ENCODE data around the gene CSNK1D.

CSNK1D gene

DNA sequence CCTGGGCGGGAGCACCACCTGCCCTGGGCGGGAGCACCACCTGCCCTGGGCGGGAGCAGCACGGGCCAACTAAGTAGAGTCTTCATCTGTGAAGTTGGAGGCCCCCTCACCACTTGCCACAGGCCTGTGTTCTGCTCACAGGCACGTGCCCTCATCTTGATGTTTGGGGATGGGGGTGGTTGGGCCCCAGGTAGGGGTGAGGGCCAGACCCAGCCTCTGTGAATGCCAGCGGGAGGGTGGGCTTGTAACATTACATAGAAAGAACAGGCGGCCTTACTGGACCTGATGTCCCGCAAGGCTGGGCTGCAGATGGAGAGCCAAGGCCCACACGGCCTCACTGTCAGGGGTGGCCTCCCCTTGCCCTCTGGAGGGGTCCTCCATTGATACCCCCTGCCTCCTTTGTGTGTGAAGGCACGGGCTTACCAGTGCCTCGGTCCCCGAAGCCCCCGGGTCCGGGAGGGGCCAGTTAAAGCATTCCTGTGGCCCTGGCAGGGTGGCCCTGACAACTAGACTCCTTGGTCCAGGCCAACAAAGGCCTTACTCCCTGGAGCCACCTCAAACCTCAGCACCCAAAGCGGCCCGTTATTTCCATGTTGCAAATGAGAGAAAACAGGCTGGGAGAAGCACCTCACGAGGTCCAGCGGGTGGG lies 45.7 kb downstream of the CSNK1D start:
- DNase-seq: no peak

DNA sequence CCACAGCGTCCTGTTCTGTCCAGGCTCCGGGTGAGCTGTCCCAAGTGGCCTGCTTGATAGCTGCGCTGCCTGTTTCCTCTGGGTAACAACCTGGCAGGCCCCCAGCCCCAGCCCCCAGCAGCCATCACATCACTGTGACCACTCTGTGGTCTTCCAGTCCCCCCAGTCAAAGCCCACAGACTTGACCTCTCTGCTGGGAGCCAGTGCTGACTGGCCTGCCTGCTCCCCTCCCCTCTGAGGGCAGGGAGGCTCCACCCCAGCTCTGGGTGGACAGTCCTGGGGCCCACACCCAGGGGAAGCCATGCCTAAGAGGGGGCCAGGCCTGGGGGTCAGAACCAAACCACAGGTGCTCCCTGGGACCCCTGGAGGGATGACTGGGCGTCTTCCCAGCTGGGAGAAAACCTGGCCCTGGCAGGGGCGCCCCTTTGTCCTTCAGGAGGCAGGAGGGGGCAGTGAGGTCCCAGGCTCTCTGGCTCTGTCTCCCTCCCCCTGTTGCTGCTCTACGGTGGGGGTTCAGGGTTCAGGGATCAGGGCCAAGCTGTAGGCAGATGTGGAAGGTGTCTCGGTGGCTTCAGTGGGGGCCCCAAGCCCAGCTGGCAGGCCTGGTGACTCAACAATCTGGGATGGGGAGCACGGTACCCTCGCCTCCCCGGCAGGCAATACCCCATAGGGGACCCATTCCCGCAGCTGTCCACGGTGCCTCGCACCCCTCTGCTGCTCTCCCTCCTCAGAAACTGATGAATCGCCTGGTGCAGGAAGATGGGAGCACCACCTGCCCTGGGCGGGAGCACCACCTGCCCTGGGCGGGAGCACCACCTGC lies 46.5 kb downstream of the CSNK1D start:
- DNase-seq: no peak

DNA sequence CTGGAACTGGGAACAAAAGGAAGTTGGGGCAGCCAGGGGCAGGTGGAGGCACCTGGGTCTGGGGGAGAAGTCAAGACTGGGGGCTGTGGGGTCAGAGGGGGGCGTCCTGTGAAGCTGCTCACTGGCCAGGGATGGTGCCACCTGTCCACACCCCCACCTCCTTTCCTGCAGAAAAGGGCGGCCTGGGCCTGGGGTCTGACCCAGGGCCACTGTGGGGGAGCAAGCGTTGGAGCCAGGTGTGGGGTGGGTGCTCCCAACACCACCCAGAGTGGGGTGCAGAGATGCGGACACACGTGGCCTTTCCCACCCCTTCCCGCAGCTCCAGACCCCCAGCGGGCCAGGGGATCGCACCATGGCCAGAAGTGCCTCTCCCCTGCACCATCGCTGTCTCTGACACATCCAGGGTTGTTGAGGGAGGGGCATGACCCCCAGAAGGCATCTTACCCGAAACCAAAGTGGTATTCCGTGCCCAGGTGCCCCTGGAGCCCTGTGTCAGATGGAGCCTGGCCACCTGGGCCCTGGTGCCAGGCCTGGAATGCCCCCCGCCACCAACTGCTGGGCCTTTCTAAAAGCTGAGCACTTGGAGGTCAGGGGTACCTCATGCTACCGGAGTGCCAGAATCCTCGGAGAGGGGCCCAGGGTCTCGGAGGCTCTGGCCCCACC lies 47.2 kb downstream of the CSNK1D start:
- DNase-seq: no peak

DNA sequence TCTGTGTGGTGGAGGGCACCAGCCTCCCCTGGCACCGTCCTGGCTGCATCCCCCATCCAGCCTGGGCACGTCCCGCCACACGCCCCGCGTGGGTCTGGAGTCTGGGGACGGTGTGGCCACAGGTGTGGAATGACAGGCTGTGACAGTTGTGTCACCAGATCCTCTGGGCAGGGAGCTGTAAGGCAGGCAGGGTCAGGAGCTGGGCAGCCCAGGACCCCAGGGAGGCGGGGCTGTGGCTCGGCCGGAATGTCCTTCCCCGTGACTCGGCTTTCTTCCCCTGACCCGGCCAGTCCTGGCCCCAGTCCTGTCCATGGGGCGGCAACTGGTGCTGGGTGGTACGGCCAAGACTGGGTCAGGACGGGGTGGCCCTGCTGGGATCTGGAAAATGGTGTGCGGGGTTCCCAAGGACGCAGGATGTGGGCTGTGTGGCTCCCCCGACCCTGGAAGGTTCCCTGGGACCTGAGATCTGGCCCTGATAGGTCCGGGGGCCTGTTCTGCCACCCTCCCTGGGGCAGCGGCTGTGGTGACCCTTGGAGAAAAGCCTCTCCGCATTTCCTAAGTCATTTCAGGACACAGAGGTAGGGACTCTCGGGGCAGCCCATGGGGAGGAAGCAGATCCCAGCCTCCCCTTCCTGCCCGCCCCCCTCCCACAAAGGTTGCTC lies 48.0 kb downstream of the CSNK1D start:
- no peak for DNase-seq

DNA sequence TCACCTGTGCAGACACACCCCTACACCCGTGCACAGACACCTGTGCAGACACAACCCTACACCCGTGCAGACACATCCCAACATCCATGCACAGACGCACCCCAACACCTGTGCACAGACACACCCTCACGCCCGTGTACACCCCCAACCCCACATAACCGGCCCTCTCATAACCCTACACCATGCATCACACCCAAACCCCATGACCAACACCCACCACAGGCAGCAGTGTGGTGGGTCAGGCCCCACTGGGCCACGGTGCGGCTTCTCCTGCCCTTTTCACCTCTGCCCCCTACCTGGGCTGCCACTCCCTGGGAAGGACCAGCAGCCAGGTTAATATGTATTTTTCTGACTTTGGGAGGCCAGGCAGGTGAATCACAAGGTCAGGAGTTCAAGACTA lies 48.8 kb downstream of the CSNK1D start:
- no peak for DNase-seq

DNA sequence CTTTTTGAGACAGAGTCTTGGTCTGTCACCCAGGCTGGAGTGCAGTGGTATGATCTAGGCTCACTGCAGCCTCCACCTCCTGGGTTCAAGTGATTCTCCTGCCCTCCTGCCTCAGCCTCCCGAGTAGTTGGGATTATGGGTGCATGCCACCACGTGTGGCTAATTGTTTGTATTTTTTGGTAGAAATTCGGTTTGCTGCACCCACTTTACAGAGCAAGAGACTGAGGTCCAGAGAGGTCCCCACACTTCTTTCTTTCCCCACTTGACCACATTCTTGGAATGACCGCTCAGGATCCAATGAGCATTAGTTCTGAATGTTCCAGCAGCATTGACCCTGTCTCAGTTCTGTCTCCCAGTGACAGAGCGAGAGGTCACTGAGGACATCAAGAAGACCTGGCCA lies 50.0 kb downstream of the CSNK1D start:
- no peak for DNase-seq

DNA sequence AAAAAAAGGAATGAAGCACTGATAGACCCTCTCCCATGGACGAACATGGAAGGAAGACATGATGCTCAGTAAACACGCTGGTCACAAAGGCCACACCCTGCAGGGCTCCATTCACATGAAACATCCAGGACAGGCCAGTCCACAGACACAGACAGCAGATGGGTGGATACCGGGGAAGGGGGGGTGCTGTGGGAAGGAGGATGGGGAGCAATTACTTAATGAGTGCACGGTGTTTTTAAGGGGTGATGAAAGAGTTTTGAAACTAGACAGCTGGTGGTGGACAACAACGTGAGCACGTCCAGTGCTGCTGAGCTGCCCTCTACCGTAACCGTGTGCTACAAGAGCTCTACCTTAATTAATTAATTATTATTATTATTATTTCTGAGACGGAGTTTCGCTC lies 50.7 kb downstream of the CSNK1D start:
- DNase-seq: no peak

DNA sequence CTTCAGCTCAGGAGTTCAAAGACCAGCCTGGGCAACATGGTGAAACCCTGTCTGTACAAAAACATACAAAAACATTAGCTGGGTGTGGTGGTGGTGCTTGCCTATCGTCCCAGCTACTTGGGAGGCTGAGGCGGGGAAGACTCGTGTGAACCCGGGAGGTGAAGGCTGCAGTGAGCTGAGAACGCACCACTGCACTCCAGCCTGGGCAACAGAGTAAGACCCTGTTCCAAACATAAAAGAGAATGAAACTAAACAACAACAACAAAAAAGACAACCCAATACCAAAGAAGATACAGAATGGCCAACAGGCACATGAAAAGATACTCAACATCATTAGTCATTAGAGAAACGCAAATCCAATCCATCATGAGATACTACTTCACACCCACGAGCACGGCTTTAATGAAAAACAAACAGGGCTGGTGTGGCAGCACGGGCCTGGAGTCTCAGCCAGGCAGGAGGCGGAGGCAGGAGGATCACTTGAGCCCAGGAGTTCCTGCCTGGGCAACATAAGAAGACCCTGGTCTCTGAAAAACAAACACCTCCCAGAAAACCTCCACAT lies 52.1 kb downstream of the CSNK1D start:
- DNase-seq: no peak

DNA sequence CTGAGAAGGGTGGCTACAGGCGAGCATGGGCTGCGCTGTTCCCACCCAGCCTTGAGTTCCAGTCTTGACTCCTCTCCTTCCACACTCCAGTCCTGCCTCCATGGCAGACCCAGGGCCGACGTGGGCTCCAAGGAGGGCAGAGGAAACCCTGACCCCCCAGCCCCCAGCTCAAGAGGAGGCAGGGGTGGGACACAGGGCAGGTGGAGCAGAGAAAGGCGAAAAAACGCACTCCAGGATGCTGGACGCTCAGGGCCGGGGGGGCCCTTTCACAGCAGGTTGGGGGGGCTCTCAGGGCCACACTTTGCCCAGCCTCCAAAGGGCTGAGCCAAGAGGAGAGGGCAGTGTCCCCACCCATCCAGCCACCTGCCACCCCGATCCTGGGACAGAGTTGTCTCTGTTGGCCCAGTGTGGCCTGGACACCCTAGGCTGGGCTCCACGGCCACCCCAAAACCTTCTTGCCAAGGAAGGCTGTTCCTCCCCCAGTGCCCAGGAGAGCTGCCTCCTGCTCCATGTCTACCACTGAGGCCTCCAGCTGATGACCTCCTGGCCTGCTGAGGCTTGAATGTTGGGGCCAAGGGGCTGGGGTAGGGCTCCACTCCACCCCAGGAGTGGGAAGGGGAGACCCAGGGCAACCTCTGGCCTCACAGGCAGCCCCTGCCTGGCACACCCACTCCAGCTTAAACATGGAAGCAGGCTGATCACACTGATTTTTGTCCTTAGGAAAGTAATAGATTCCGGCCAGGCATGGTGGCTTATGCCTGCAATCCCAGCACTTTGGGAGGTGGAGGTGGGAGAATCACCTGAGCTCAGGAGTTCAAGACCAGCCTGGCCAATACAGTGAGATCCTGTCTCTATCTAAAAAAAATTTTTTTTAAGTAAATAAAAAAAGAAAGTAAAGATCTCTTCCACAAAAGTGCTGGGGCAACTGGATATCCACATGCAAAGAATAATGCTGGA lies 53.5 kb downstream of the CSNK1D start:
- DNase-seq: no peak

DNA sequence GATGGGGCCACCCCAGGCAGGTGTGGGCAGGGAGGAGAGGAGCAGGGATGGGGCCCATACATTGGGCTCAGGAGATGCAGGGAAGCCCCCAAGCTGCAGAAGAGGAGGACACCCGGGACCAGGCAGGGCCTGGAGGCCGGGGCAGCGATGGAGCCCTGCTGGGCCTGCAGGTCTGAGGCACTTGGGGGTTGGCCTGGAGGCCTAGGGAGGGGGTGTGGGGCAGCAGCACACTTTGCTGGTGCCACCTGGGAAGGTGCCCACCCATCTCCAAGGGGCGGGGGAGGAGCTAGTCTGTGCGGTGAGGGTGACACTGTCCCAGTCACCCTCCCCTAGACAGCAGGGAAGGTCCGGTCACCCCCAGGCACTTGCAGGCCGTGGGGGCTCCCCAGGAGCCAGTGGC lies 54.4 kb downstream of the CSNK1D start:
- DNase-seq: no peak

DNA sequence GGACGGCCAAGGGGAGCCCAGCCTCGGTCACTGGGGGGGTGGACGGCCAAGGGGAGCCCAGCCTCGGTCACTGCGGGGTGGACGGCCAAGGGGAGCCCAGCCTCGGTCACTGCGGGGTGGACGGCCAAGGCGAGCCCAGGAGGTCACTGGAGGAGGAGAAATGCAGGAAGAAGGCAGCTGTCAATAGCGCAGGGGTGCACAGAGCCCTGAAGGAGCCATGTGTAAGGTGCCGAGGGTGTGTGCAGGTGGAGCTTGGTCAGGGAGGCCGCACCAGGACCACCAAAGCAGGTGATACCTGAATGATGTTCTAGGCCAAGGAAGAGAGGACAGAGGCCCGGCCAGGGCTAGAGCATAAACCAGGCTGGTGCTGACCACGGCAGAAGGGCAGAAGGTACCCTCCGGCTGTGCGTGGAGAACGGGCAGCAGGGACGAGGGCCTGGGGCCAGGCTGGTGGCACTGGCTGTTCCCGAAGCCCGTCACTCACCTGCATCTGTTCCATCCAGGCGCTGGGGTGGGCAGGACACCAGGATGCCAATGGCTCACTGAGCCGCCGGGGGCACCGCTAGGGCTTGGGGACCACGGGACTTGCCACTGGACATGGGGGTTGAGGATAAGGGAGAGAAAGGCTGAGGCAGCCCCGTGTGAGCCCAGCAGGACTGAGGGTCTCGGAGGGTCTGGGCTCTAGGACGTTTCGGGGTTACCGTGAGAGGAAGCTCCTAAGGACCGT lies 55.0 kb downstream of the CSNK1D start:
- no peak for DNase-seq

DNA sequence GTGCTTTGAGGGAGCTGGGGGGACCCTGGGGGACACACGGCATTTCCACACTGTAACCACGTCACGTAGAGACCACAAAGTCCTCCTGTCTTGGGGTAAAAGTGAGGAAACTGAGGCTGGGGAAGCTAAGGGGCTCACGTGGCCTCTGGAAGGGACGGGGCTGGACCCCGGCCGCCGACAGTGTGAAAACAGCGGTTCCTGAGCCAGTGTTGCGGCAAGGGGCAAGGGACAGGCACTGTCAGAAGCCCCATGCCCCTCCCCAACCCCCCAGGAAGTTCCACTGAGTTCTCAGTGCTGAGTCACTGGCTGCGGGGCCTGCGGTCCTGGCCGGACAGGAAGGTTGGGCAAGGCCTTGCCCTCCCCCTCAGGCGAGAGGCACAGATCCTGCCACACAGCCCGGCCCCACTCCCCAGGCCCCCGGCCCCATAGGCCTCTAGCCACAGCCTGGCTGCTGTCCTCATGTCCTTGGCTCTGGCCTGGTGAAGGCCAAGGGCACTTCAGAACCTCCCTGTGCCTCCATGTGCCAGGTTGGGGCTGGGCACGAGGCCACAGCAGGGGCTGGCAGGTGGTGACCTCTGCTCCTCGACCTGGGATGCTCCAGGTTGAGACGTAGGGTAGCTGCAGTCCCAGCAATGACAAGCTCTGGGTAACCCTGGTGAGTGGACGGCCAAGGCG lies 55.8 kb downstream of the CSNK1D start:
- no peak for DNase-seq

DNA sequence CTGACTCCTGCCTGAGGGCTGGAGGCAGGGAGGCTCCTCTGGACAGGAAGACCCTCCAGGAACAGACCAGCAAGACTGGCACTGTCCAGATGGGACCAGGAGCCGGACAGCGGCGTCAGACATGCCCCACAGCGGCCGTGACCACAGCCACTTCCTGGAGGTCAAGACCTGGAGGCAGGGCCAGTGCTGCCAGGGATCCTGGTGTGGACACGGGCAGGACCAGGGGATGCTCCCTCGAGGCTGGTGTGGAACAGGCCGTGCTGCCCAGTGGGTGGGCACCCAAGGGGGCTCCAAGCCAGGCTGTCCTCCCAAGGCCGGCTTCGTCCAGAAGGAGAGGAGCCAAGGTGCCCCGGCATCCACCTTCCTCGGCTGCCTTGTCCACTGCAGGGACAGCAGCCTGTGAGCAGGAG lies 56.4 kb downstream of the CSNK1D start:
- no peak for DNase-seq

DNA sequence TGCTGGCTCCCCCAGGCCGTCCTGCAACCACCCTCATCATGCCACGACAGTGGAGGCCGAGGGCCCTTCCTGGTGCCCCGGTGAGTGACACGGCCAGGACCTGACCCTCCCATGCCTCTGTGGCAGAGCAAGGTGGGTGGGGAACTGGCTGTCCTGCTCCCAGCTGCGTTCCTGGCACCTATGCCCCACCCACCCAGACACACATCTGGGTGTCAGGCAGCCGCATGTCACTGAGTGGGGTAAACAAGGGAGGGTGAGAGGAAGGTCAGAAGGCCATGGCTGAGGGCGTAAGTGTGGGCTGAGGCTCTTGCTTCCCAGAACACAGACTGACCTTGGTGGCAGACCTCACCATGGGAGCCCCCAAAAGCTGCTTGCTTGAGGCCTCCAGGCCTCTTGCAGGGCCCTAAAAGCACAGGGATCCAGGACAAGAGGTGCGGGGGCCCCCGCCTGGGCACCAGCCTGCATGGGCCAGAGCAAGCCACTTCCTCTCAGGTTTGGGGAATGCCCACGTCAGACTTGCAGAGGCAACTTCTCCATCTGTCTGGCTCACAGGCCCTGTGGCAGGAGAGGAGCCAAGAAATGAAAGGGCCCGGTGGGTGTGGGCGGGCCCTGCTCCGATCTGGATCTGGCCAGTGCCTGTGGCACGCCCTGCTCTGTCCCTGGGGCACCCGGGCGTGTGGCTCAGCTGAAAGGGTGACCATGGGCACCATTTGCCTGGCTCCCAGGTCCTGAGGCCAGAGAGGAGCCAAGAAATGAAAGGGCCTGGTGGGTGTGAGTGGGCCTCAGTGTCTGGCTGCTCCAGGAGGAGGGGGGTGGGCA lies 57.0 kb downstream of the CSNK1D start:
- peak in 2 of 5 experiments; percentile 74 to 77 for DNase-seq

DNA sequence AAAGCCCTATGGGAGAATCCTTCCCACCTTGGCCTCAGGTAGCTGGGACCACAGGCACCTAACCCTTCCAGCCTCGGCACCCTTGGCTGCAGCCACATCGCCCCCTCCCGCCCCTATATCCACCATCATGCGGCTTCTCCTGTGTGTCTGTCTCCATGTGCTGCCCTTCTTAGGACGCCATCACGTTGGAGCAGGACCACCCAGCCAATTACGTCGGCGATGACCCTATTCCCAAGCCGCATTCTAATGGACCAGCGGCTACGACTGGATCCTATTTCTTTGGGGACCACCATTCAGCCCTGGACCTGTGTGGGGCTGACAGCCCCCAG lies 57.6 kb downstream of the CSNK1D start:
- no peak for DNase-seq

DNA sequence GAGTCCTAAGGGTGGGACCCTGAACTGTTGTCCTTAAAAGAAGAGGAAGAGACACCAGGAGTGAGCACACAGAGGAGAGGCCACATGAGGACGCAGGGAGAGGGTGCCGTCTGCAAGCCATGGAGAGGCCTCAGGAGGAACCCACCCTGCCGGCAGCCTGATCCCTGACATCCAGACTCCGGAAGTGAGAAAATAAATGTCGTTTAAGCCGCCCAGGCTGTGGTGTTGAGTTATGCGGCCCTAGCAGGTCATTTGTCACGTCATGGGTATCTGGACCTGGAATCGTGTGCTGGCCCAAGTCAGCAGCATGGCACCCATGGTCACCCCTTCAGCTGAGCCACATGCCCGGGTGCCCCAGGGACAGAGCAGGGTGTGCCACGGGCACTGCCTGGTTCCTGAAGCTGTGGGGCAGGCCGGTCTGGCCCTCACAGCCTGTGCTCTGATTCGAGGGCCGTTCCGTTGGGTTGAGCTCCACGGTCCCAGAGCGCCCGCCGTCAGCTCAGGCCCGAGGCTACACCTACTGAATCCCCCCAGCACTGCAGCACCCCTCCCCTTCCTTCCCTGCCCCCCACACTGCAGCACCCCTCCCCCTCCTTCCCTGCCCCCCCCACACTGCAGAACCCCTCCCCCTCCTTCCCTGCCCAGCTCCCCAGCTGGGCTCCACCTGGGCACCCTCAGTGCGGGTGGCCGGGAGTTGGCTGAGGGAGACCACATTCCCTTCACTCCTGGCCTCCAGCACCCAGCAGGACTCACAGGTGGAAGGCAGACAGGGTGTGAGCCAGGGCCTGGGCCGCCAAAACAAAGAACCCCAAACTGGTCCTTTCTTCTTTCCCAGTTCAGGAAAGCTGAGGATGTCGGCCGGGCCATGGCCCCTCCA lies 58.2 kb downstream of the CSNK1D start:
- no peak for DNase-seq

DNA sequence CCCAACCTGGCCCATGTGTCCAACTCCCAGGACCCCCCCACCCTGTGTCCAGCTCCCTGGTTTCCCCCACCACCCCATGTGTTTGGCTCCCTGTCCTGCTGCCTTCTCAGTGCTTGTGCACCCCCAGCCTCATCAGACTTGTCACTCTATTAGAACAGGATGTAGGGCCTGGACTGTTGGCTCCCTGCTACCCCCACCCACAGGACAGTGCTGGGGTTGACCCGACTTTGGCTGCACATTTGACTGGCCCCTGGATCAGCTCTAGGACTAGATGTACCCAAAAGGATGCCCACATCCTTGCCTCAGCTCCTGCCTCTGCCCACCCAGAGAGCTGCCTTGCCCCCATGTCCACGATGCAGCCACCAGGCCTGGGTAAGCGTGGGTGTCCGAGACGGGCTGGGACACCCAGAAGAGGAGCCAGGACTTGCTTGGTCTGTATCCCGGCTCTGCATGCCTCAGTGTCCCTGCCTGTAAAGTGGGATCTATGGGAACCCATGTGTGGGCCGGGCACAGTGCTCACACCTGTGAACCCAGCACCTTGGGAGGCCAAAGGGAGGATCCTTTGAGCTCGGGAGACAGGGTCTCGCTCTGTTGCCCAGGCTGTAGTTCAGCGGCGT lies 59.4 kb downstream of the CSNK1D start:
- DNase-seq: no peak
